Ishikawa (cell line): ENCODE results near the gene UFSP1.

Source experiments
- CEBPB ChIP-seq: IDR thresholded peaks from 2 replicates; pipeline ENCODE4 v1.6.1; 2012
- CREB1 ChIP-seq: IDR thresholded peaks from 2 replicates; pipeline ENCODE4 v1.6.1; 2012; ENCODE audit warnings: low read depth
- EGR1 ChIP-seq: IDR thresholded peaks from 2 replicates; pipeline ENCODE4 v1.6.1; 2012
- EP300 ChIP-seq: IDR thresholded peaks from 2 replicates; pipeline ENCODE4 v1.6.1; 2012; ENCODE audit warnings: borderline replicate concordance
- FOXM1 ChIP-seq: IDR thresholded peaks from 2 replicates; pipeline ENCODE4 v1.6.1; 2012; ENCODE audit warnings: low read depth, borderline replicate concordance
- NFIC ChIP-seq: IDR thresholded peaks from 2 replicates; pipeline ENCODE4 v1.6.1; 2012
- RAD21 ChIP-seq: IDR thresholded peaks from 2 replicates; pipeline ENCODE4 v1.6.1; 2012; ENCODE audit warnings: low read depth
- TAF1 ChIP-seq: IDR thresholded peaks from 2 replicates; pipeline ENCODE4 v1.6.1; 2012; ENCODE audit warnings: low read depth, mild to moderate bottlenecking
- TCF12 ChIP-seq: IDR thresholded peaks from 2 replicates; pipeline ENCODE4 v1.6.1; 2012; ENCODE audit warnings: low read depth
- TEAD4 ChIP-seq: IDR thresholded peaks from 2 replicates; pipeline ENCODE4 v1.6.1; 2012
- USF1 ChIP-seq: IDR thresholded peaks from 2 replicates; pipeline ENCODE4 v1.6.1; 2012
- YY1 ChIP-seq: IDR thresholded peaks from 2 replicates; pipeline ENCODE4 v1.6.1; 2012; ENCODE audit warnings: low read depth
- ZBTB7A ChIP-seq: IDR thresholded peaks from 2 replicates; pipeline ENCODE4 v1.6.1; 2012; ENCODE audit warnings: low read depth
- TF ChIP-seq, protein P1 (sequence below): IDR thresholded peaks from 2 replicates; pipeline ENCODE4 v1.6.1; 2012
- TF ChIP-seq, protein P2 (sequence below): IDR thresholded peaks from 2 replicates; pipeline ENCODE4 v1.6.1; 2012; ENCODE audit warnings: low read depth, mild to moderate bottlenecking

Gene UFSP1

DNA sequence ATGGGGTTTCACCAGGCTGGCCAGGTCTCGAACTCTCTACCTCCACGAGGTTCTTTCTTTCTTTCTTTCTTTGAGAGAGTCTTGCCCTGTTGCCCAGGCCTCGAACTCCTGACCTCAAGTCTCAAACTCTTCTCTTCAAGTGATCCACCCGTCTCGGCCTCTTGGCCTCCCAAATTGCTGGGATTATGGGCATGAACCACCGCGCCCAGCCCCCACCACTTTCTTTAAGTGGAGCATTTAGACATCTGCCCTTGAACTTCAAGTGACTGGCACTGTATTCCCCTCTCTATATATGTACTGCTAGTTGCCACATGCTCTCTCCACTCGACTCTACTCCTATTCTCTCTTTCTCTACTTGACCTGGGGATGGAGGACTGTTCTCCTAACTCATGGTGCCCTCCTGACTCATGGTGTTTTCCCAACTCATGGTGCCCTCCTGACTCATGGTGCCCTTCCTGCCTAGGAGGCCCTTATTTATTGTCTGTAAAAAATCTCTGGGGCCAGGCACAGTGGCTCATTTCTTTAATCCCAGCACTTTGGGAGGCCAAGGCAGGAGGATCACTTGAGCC lies 25.4 kb upstream of the UFSP1 start:
- TF ChIP-seq TCF12 (no peak), EGR1 (no peak)

GRCh38 chr7:100914208-100914878 lies 24.8 kb upstream of the UFSP1 start:
- no peak for TF ChIP-seq CREB1
- TF ChIP-seq CEBPB = no peak
- no peak for TF ChIP-seq FOXM1
- no peak for TF ChIP-seq NFIC
- TF ChIP-seq TAF1 = no peak

DNA sequence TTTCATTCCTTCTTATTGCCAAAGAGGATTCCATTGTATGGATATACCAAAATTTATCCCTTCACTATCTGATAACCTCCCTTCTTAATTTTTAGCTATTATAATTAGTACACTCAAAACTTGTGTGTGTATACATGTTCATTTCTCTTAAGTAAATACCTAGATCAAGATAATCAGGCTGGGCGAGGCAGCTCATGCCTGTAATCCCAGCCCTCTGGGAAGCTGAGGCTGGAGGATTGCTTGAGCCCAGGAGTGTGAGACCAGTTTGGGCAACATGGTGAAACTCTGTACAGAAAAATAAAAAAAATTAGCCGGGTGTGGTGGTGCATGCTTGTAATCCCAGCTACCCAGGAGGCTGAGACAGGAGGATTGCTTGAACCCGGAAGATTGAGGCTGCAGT lies 22.0 kb upstream of the UFSP1 start:
- no peak for TF ChIP-seq EGR1
- TF ChIP-seq EP300 = no peak
- TF ChIP-seq, protein P1, sequence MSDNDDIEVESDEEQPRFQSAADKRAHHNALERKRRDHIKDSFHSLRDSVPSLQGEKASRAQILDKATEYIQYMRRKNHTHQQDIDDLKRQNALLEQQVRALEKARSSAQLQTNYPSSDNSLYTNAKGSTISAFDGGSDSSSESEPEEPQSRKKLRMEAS = no peak
- TF ChIP-seq CREB1 = no peak
- no peak for TF ChIP-seq ZBTB7A
- TF ChIP-seq NFIC = no peak
- TF ChIP-seq TCF12 = no peak
- no peak for TF ChIP-seq TEAD4
- TF ChIP-seq TAF1 = no peak
- TF ChIP-seq USF1 = no peak
- TF ChIP-seq, protein P2, sequence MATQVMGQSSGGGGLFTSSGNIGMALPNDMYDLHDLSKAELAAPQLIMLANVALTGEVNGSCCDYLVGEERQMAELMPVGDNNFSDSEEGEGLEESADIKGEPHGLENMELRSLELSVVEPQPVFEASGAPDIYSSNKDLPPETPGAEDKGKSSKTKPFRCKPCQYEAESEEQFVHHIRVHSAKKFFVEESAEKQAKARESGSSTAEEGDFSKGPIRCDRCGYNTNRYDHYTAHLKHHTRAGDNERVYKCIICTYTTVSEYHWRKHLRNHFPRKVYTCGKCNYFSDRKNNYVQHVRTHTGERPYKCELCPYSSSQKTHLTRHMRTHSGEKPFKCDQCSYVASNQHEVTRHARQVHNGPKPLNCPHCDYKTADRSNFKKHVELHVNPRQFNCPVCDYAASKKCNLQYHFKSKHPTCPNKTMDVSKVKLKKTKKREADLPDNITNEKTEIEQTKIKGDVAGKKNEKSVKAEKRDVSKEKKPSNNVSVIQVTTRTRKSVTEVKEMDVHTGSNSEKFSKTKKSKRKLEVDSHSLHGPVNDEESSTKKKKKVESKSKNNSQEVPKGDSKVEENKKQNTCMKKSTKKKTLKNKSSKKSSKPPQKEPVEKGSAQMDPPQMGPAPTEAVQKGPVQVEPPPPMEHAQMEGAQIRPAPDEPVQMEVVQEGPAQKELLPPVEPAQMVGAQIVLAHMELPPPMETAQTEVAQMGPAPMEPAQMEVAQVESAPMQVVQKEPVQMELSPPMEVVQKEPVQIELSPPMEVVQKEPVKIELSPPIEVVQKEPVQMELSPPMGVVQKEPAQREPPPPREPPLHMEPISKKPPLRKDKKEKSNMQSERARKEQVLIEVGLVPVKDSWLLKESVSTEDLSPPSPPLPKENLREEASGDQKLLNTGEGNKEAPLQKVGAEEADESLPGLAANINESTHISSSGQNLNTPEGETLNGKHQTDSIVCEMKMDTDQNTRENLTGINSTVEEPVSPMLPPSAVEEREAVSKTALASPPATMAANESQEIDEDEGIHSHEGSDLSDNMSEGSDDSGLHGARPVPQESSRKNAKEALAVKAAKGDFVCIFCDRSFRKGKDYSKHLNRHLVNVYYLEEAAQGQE = no peak

DNA sequence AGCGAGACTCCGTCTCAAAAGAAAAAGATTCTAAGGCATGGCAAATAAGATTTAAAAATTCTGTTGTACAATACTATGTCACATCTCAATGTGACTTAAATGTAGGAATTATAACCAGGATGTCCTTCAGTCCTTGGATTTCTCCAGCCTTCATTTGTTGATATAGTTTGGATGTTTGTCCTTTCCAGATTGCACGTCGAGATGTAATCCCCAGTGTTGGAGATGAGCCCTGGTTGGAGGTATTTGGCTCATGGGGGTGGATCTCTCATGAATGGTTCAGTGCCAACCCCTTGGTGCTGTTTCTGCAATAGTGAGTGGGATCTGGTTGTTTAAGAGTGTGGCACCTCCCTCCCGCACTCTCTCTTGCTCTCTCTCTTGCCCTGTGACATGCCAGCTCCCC lies 19.0 kb upstream of the UFSP1 start:
- TF ChIP-seq ZBTB7A = no peak
- no peak for TF ChIP-seq CEBPB
- no peak for TF ChIP-seq TEAD4
- no peak for TF ChIP-seq TAF1
- no peak for TF ChIP-seq FOXM1

- TF ChIP-seq ZBTB7A = no peak
- TF ChIP-seq, protein P2 = no peak
- TF ChIP-seq NFIC = no peak
- TF ChIP-seq CREB1 = no peak
These were observed 13.1 kb upstream of the UFSP1 start for GRCh38 chr7:100902638-100903037.

DNA sequence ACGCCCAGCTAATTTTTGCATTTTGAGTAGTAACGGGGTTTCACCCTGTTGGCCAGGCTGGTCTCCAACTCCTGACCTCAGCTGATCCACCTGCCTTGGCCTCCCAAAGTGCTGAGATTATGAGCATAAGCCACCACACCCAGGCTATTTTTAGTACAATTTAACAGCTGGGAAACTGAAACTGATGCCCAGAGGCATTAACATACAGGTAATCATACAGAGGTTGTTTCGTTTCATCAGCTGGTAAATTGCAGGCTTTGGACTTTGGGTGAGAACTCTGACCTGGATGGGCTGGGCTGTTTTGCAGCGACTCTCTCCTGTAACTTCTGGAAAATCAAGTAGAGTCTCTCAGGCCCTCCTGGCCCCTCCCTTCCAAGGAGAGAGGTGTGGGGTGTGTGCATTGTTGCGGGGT lies 12.4 kb upstream of the UFSP1 start:
- no peak for TF ChIP-seq CREB1
- TF ChIP-seq TCF12 = no peak
- no peak for TF ChIP-seq USF1
- no peak for TF ChIP-seq TEAD4
- TF ChIP-seq YY1 = no peak
- TF ChIP-seq, protein P1 = no peak
- TF ChIP-seq FOXM1 = no peak
- TF ChIP-seq NFIC = no peak
- TF ChIP-seq ZBTB7A = no peak
- TF ChIP-seq, protein P2 = no peak
- TF ChIP-seq RAD21 = no peak
- TF ChIP-seq EP300 = no peak
